WTC11 (cell line): ENCODE measurements around the gene TCP11. TPM values are rescaled to one million over a fixed set of nuclear protein-coding genes. Genes with fewer than 3 reads are reported as not detected.

ENCODE experiments used
- ATAC-seq: fragments of 200-7000 bp; cut with Tn5 transposase; 2 replicates; pipeline ENCODE4 v1.10.0; 2021; ENCODE audit warnings: mild to moderate bottlenecking, moderate library complexity
- CTCF ChIA-PET: fragments of 300-600 bp; sonication (Branson Sonifier 250); formaldehyde crosslinking; loops from one replicate; lab custom pipeline; 2021; ENCODE audit warnings: antibody characterized with exemption; lab: Charles Lee
- POLR2A ChIA-PET: fragments of 350-600 bp; sonication (Branson Sonifier 250); formaldehyde crosslinking; loops from one replicate; lab custom pipeline; 2021; ENCODE audit warnings: antibody characterized with exemption; lab: Charles Lee
- DNase-seq: peaks from one replicate; pipeline ENCODE4 v3.0.0; 2021; ENCODE audit warnings: low spot score
- H3K27ac Mint-ChIP-seq: 2 replicates; pipeline ENCODE4 v1.8.0; 2021; ENCODE audit warnings: mixed read lengths
- H3K27me3 Mint-ChIP-seq: 2 replicates; pipeline ENCODE4 v1.8.0; 2021; ENCODE audit warnings: low read depth, mild to moderate bottlenecking, moderate library complexity, mixed read lengths
- H3K36me3 Mint-ChIP-seq: 2 replicates; pipeline ENCODE4 v1.8.0; 2021; ENCODE audit warnings: mixed read lengths
- H3K4me1 Mint-ChIP-seq: 2 replicates; pipeline ENCODE4 v1.8.0; 2022; ENCODE audit warnings: mixed read lengths
- H3K4me3 Mint-ChIP-seq: 2 replicates; pipeline ENCODE4 v1.8.0; 2021; ENCODE audit warnings: mild to moderate bottlenecking, moderate library complexity, mixed read lengths
- H3K9me3 Mint-ChIP-seq: 2 replicates; pipeline ENCODE4 v1.8.0; 2021; ENCODE audit warnings: mixed read lengths
- CBFB ChIP-seq: sonication (generic); formaldehyde crosslinking; IDR thresholded peaks from 2 replicates; pipeline ENCODE4 v1.8.1; 2022; ENCODE audit warnings: mild to moderate bottlenecking, low read depth, missing genetic modification reagents
- EMX1 ChIP-seq: fragments of 250-450 bp; sonication (Bioruptor Pico); IDR thresholded peaks from 2 replicates; pipeline ENCODE4 v1.8.0; 2021; ENCODE audit warnings: mild to moderate bottlenecking
- GABPB1 ChIP-seq: sonication (generic); formaldehyde crosslinking; IDR thresholded peaks from 2 replicates; pipeline ENCODE4 v1.8.1; 2023; ENCODE audit warnings: mild to moderate bottlenecking, missing genetic modification reagents
- GRHL2 ChIP-seq: fragments of 250-450 bp; sonication (Bioruptor Pico); IDR thresholded peaks from 2 replicates; pipeline ENCODE4 v1.8.0; 2022; ENCODE audit warnings: mild to moderate bottlenecking, moderate library complexity; ENCODE audit not compliant: insufficient replicate concordance, severe bottlenecking
- MYBL2 ChIP-seq: sonication (generic); formaldehyde crosslinking; IDR thresholded peaks from 2 replicates; pipeline ENCODE4 v1.8.1; 2023; ENCODE audit warnings: mild to moderate bottlenecking, moderate library complexity, missing genetic modification reagents
- NFYB ChIP-seq: sonication (generic); formaldehyde crosslinking; conservative IDR thresholded peaks from 2 replicates; pipeline ENCODE4 v1.8.0; 2022; ENCODE audit warnings: low read depth, missing genetic modification reagents
- NR1H2 ChIP-seq: sonication (generic); formaldehyde crosslinking; IDR thresholded peaks from 2 replicates; pipeline ENCODE4 v1.9.0; 2021; ENCODE audit warnings: mild to moderate bottlenecking, moderate library complexity, missing genetic modification reagents
- RORB ChIP-seq: fragments of 250-450 bp; sonication (Bioruptor Pico); IDR thresholded peaks from 2 replicates; pipeline ENCODE4 v1.9.0; 2021; ENCODE audit warnings: mild to moderate bottlenecking
- SMAD4 ChIP-seq: sonication (generic); formaldehyde crosslinking; IDR thresholded peaks from 2 replicates; pipeline ENCODE4 v1.8.0; 2022; ENCODE audit warnings: mild to moderate bottlenecking, missing genetic modification reagents
- ZNF138 ChIP-seq: sonication (generic); formaldehyde crosslinking; conservative IDR thresholded peaks from 2 replicates; pipeline ENCODE4 v1.8.1; 2022; ENCODE audit warnings: mild to moderate bottlenecking, moderate library complexity, missing genetic modification reagents
- ZNF423 ChIP-seq: fragments of 250-450 bp; sonication (Bioruptor Pico); IDR thresholded peaks from 2 replicates; pipeline ENCODE4 v2.1.2; 2022; ENCODE audit warnings: mild to moderate bottlenecking, moderate library complexity
- total RNA-seq: library from RNA; stranded (reverse); gene quantifications from 3 replicates; pipeline ENCODE4 v1.2.3, GENCODE V29; 2021
- TF ChIP-seq, protein P1 (sequence below): fragments of 200-600 bp; IDR thresholded peaks from 2 replicates; pipeline ENCODE4 v1.8.0; 2022; ENCODE audit warnings: antibody characterized with exemption
- TF ChIP-seq, protein P2 (sequence below): sonication (generic); formaldehyde crosslinking; IDR thresholded peaks from 2 replicates; pipeline ENCODE4 v1.8.0; 2023; ENCODE audit warnings: missing genetic modification reagents
- TF ChIP-seq, protein P3 (sequence below): sonication (generic); formaldehyde crosslinking; IDR thresholded peaks from 2 replicates; pipeline ENCODE4 v1.8.1; 2023; ENCODE audit warnings: mild to moderate bottlenecking, moderate library complexity, missing genetic modification reagents
- TF ChIP-seq, protein P4 (sequence below): sonication (generic); formaldehyde crosslinking; IDR thresholded peaks from 2 replicates; pipeline ENCODE4 v1.8.1; 2023; ENCODE audit warnings: mild to moderate bottlenecking, missing genetic modification reagents, moderate library complexity
- TF ChIP-seq, protein P5 (sequence below): fragments of 250-450 bp; sonication (Bioruptor Pico); IDR thresholded peaks from 2 replicates; pipeline ENCODE4 v1.9.0; 2021; ENCODE audit warnings: moderate library complexity, mild to moderate bottlenecking, inconsistent platforms, borderline replicate concordance
- TF ChIP-seq, protein P6 (sequence below): sonication (generic); formaldehyde crosslinking; IDR thresholded peaks from 2 replicates; pipeline ENCODE4 v1.8.1; 2022; ENCODE audit warnings: missing genetic modification reagents, borderline replicate concordance
- TF ChIP-seq, protein P7 (sequence below): sonication (generic); formaldehyde crosslinking; conservative IDR thresholded peaks from 2 replicates; pipeline ENCODE4 v1.8.1; 2023; ENCODE audit warnings: mild to moderate bottlenecking, low read depth, missing genetic modification reagents, moderate library complexity
- TF ChIP-seq, protein P8 (sequence below): fragments of 250-450 bp; sonication (Bioruptor Pico); IDR thresholded peaks from 2 replicates; pipeline ENCODE4 v1.9.0; 2021; ENCODE audit warnings: mild to moderate bottlenecking
- TF ChIP-seq, protein P9 (sequence below): sonication (generic); formaldehyde crosslinking; IDR thresholded peaks from 2 replicates; pipeline ENCODE4 v1.8.0; 2022; ENCODE audit warnings: mild to moderate bottlenecking, missing genetic modification reagents

Gene TCP11
- total RNA-seq, 1 experiment from 2014 or later = not detected

DNA sequence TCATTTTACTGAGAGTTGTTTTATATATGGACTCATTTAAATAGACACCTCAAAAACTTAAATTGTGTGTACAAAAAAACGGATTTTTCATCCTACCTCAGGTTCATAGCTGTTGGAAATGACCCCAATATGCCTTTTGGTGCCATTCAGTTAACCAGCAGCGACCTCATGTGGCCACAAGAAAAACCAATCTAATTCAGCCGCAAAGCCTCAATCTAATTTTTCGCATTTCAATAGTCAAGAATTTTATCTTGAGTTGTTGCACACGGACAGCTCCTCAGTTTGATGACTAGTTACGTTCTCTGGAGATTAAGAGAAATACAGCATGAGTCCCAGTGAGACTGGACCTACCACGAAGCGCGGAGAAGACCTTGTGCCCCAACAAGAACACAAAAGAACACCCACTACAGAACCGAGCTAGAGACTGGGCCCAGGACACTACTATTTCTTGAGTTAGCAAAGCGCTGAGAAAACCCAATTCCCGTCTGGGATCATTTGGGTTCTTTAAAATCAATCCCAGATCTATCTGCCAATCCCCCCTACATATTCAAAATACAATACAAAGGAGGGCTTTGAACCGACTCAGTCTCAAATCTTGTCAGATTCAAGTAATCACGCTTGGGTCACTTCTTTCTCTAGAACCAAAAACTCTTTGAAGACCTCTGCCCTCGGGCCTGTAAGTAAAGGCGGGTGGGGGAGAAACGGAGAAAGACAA is 1.1 kb downstream of the TCP11 start:
- ATAC-seq (peak; percentile 25), DNase-seq (peak; percentile 39)
- TF ChIP-seq, protein P1, sequence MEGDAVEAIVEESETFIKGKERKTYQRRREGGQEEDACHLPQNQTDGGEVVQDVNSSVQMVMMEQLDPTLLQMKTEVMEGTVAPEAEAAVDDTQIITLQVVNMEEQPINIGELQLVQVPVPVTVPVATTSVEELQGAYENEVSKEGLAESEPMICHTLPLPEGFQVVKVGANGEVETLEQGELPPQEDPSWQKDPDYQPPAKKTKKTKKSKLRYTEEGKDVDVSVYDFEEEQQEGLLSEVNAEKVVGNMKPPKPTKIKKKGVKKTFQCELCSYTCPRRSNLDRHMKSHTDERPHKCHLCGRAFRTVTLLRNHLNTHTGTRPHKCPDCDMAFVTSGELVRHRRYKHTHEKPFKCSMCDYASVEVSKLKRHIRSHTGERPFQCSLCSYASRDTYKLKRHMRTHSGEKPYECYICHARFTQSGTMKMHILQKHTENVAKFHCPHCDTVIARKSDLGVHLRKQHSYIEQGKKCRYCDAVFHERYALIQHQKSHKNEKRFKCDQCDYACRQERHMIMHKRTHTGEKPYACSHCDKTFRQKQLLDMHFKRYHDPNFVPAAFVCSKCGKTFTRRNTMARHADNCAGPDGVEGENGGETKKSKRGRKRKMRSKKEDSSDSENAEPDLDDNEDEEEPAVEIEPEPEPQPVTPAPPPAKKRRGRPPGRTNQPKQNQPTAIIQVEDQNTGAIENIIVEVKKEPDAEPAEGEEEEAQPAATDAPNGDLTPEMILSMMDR = peak; percentile 76
- TF ChIP-seq, protein P2, sequence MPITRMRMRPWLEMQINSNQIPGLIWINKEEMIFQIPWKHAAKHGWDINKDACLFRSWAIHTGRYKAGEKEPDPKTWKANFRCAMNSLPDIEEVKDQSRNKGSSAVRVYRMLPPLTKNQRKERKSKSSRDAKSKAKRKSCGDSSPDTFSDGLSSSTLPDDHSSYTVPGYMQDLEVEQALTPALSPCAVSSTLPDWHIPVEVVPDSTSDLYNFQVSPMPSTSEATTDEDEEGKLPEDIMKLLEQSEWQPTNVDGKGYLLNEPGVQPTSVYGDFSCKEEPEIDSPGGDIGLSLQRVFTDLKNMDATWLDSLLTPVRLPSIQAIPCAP (CRISPR knock-in tag) = no peak
- TF ChIP-seq, protein P3, sequence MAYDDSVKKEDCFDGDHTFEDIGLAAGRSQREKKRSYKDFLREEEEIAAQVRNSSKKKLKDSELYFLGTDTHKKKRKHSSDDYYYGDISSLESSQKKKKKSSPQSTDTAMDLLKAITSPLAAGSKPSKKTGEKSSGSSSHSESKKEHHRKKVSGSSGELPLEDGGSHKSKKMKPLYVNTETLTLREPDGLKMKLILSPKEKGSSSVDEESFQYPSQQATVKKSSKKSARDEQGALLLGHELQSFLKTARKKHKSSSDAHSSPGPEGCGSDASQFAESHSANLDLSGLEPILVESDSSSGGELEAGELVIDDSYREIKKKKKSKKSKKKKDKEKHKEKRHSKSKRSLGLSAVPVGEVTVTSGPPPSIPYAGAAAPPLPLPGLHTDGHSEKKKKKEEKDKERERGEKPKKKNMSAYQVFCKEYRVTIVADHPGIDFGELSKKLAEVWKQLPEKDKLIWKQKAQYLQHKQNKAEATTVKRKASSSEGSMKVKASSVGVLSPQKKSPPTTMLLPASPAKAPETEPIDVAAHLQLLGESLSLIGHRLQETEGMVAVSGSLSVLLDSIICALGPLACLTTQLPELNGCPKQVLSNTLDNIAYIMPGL (CRISPR knock-in tag) = no peak
- Mint-ChIP-seq H3K9me3 (no peaks in the 10 kb centered on the region), H3K27ac (no peak overlapping the region), H3K4me3 (no peak overlapping the region), H3K4me1 (peaks cover 9% of the 10 kb centered on the region), H3K27me3 (peaks cover 24% of the 10 kb centered on the region), H3K36me3 (no peaks in the 10 kb centered on the region)
- ChIA-PET CTCF (interaction anchor here (0.6 to 3.3 kb wide), 61 partner anchors 8 to 680 kb away, joined by 3 to 68 read pairs (median 4); partner anchors contain the start of genes ANKS1A and TAF11), POLR2A (interaction anchor here (1.0 to 1.3 kb wide), 3 partner anchors 8 to 251 kb away, joined by 3 to 4 read pairs (median 3); partner anchors contain the start of gene ANKS1A)

DNA sequence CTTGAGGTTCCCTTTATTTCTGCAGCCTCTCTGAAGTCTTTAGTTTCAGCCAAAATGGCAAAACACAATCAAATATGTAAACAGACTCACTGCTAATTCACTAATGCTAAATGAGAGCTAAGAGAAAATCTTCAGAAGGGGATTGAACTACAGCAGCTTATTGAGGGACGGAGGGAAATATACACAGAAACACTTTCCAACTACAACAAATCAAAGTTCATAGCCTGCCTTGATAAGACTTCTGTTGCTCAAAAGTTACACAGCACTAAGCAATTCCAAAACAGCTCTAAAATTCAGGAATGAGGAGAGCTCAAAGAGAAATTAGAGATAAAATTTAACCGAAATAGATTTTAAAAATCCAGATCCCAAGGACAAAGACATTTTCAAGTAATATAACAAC is 1.7 kb downstream of the TCP11 start:
- ATAC-seq = no peak
- no peak overlapping the region for H3K27ac Mint-ChIP-seq
- peaks cover 24% of the 10 kb centered on the region for H3K27me3 Mint-ChIP-seq
- H3K9me3 Mint-ChIP-seq = no peaks in the 10 kb centered on the region
- DNase-seq = no peak
- TF ChIP-seq, protein P4, sequence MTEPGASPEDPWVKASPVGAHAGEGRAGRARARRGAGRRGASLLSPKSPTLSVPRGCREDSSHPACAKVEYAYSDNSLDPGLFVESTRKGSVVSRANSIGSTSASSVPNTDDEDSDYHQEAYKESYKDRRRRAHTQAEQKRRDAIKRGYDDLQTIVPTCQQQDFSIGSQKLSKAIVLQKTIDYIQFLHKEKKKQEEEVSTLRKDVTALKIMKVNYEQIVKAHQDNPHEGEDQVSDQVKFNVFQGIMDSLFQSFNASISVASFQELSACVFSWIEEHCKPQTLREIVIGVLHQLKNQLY (CRISPR knock-in tag) = no peak
- TF ChIP-seq EMX1 (CRISPR knock-in tag) (no peak), NFYB (CRISPR knock-in tag) (no peak), MYBL2 (no peak), RORB (CRISPR knock-in tag) (no peak), ZNF423 (CRISPR knock-in tag) (no peak), NR1H2 (CRISPR knock-in tag) (no peak), CBFB (CRISPR knock-in tag) (no peak), SMAD4 (CRISPR knock-in tag) (no peak), GRHL2 (CRISPR knock-in tag) (no peak), ZNF138 (CRISPR knock-in tag) (no peak), GABPB1 (CRISPR knock-in tag) (no peak)
- TF ChIP-seq, protein P5, sequence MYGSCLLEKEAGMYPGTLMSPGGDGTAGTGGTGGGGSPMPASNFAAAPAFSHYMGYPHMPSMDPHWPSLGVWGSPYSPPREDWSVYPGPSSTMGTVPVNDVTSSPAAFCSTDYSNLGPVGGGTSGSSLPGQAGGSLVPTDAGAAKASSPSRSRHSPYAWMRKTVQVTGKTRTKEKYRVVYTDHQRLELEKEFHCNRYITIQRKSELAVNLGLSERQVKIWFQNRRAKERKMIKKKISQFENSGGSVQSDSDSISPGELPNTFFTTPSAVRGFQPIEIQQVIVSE (CRISPR knock-in tag) = no peak
- TF ChIP-seq, protein P6, sequence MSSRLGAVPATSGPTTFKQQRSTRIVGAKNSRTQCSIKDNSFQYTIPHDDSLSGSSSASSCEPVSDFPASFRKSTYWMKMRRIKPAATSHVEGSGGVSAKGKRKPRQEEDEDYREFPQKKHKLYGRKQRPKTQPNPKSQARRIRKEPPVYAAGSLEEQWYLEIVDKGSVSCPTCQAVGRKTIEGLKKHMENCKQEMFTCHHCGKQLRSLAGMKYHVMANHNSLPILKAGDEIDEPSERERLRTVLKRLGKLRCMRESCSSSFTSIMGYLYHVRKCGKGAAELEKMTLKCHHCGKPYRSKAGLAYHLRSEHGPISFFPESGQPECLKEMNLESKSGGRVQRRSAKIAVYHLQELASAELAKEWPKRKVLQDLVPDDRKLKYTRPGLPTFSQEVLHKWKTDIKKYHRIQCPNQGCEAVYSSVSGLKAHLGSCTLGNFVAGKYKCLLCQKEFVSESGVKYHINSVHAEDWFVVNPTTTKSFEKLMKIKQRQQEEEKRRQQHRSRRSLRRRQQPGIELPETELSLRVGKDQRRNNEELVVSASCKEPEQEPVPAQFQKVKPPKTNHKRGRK (CRISPR knock-in tag) = no peak
- TF ChIP-seq, protein P7, sequence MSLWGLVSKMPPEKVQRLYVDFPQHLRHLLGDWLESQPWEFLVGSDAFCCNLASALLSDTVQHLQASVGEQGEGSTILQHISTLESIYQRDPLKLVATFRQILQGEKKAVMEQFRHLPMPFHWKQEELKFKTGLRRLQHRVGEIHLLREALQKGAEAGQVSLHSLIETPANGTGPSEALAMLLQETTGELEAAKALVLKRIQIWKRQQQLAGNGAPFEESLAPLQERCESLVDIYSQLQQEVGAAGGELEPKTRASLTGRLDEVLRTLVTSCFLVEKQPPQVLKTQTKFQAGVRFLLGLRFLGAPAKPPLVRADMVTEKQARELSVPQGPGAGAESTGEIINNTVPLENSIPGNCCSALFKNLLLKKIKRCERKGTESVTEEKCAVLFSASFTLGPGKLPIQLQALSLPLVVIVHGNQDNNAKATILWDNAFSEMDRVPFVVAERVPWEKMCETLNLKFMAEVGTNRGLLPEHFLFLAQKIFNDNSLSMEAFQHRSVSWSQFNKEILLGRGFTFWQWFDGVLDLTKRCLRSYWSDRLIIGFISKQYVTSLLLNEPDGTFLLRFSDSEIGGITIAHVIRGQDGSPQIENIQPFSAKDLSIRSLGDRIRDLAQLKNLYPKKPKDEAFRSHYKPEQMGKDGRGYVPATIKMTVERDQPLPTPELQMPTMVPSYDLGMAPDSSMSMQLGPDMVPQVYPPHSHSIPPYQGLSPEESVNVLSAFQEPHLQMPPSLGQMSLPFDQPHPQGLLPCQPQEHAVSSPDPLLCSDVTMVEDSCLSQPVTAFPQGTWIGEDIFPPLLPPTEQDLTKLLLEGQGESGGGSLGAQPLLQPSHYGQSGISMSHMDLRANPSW (CRISPR knock-in tag) = no peak
- TF ChIP-seq, protein P8, sequence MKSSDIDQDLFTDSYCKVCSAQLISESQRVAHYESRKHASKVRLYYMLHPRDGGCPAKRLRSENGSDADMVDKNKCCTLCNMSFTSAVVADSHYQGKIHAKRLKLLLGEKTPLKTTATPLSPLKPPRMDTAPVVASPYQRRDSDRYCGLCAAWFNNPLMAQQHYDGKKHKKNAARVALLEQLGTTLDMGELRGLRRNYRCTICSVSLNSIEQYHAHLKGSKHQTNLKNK (CRISPR knock-in tag) = no peak
- TF ChIP-seq, protein P9, sequence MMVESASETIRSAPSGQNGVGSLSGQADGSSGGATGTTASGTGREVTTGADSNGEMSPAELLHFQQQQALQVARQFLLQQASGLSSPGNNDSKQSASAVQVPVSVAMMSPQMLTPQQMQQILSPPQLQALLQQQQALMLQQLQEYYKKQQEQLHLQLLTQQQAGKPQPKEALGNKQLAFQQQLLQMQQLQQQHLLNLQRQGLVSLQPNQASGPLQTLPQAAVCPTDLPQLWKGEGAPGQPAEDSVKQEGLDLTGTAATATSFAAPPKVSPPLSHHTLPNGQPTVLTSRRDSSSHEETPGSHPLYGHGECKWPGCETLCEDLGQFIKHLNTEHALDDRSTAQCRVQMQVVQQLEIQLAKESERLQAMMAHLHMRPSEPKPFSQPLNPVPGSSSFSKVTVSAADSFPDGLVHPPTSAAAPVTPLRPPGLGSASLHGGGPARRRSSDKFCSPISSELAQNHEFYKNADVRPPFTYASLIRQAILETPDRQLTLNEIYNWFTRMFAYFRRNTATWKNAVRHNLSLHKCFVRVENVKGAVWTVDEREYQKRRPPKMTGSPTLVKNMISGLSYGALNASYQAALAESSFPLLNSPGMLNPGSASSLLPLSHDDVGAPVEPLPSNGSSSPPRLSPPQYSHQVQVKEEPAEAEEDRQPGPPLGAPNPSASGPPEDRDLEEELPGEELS (CRISPR knock-in tag) = no peak
- ChIA-PET POLR2A (interaction anchor here (1.2 to 1.3 kb wide), 2 partner anchors 9 to 251 kb away, joined by 3 to 4 read pairs; partner anchors contain the start of gene ANKS1A), CTCF (interaction anchor here (0.7 to 3.3 kb wide), 53 partner anchors 9 to 680 kb away, joined by 3 to 68 read pairs (median 5); partner anchors contain the start of genes ANKS1A and TAF11)
- H3K4me1 Mint-ChIP-seq = peaks cover 9% of the 10 kb centered on the region
- no peak overlapping the region for H3K4me3 Mint-ChIP-seq
- no peaks in the 10 kb centered on the region for H3K36me3 Mint-ChIP-seq
